Adipocyte (in vitro differentiated cells): Measurements from ENCODE around the gene FGG.

Experiments used
- DNase-seq: peaks from one replicate; pipeline ENCODE4 v3.0.0-alpha.2; 2015; ENCODE audit warnings: low read depth
- H3K27me3 ChIP-seq: replicated peaks from 2 replicates; pipeline ENCODE4 v1.7.0; 2013; ENCODE audit warnings: mild to moderate bottlenecking, low read length, moderate library complexity; ENCODE audit not compliant: control insufficient read depth, insufficient read depth
- H3K36me3 ChIP-seq: 2 replicates; pipeline ENCODE4 v1.7.0; 2013; ENCODE audit warnings: low read length, mild to moderate bottlenecking, moderate library complexity; ENCODE audit not compliant: control insufficient read depth, insufficient read depth, severe bottlenecking
- H3K4me1 ChIP-seq: 2 replicates; pipeline ENCODE4 v1.7.0; 2013; ENCODE audit warnings: mild to moderate bottlenecking, low read length, moderate library complexity; ENCODE audit not compliant: control insufficient read depth, insufficient read depth
- H3K4me3 ChIP-seq: 2 replicates; pipeline ENCODE4 v1.7.0; 2013; ENCODE audit warnings: mild to moderate bottlenecking, low read length, moderate library complexity
- H3K9ac ChIP-seq: 2 replicates; pipeline ENCODE4 v1.7.0; 2013; ENCODE audit warnings: mild to moderate bottlenecking, low read length, moderate library complexity
- H3K9me3 ChIP-seq: 2 replicates; pipeline ENCODE4 v1.7.0; 2013; ENCODE audit warnings: mild to moderate bottlenecking, low read length, moderate library complexity; ENCODE audit not compliant: control insufficient read depth

FGG gene

GRCh38 chr4:154583230-154583629, 29.2 kb downstream of the FGG start:
- Histone ChIP-seq H3K36me3 (no peaks in the 10 kb centered on the region), H3K9me3 (no peaks in the 10 kb centered on the region), H3K4me3 (no peak overlapping the region), H3K4me1 (no peaks in the 10 kb centered on the region), H3K9ac (no peak overlapping the region), H3K27me3 (peaks cover 15% of the 10 kb centered on the region)
- no peak for DNase-seq

GRCh38 chr4:154582723-154583122, 29.7 kb downstream of the FGG start:
- H3K4me3 ChIP-seq: no peak overlapping the region
- H3K36me3 ChIP-seq: no peaks in the 10 kb centered on the region

DNA sequence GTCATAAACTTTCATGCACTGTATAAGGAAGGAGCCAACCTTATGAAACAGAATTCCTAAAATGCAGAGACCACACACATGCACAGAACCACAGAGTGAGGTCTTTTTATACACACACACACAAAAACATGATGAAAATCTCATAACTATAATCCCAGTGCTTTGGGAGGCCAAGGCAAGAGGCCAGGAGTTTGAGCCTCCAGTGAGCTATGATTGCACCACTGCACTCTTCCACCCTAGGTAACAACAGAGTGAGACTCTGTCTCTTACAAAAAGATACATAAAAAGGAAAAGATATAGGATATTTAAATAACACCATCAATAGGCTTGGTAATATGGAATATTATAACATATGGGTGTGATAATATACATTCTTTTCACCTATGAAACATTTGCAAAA, 32.5 kb downstream of the FGG start:
- no peak overlapping the region for H3K9ac ChIP-seq
- H3K27me3 ChIP-seq: peaks cover 7% of the 10 kb centered on the region
- no peaks in the 10 kb centered on the region for H3K36me3 ChIP-seq
- DNase-seq: no peak
- H3K9me3 ChIP-seq: no peaks in the 10 kb centered on the region
- H3K4me3 ChIP-seq: no peak overlapping the region
- H3K4me1 ChIP-seq: no peaks in the 10 kb centered on the region

More at GRCh38 chr4:154582723-154583122, 29.7 kb downstream of the FGG start:
- H3K9me3 ChIP-seq: no peaks in the 10 kb centered on the region
- no peak overlapping the region for H3K9ac ChIP-seq
- DNase-seq: no peak
- peaks cover 11% of the 10 kb centered on the region for H3K27me3 ChIP-seq
- H3K4me1 ChIP-seq: no peaks in the 10 kb centered on the region

DNA sequence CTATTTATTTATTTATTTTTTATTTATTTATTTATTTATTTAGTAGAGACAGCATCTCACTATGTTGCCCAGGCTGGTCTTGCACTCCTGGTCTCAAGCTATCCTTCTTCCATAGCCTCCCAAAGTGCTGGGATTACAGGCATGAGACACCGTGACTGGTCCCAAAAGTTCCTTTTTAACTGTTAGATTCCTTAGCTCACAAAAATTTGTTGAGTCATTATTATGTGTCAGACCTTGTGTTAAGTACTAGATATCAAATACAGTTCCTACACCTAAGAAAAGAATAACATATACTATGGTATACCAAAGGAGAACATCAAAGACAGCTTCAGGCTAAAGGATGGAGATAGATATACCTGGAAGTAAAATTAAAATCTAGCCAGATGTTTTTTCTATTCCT, 33.5 kb downstream of the FGG start:
- Histone ChIP-seq H3K4me1 (no peaks in the 10 kb centered on the region), H3K4me3 (no peak overlapping the region), H3K9me3 (no peaks in the 10 kb centered on the region), H3K36me3 (no peaks in the 10 kb centered on the region), H3K9ac (no peak overlapping the region), H3K27me3 (peaks cover under 1% of the 10 kb centered on the region)
- no peak for DNase-seq

DNA sequence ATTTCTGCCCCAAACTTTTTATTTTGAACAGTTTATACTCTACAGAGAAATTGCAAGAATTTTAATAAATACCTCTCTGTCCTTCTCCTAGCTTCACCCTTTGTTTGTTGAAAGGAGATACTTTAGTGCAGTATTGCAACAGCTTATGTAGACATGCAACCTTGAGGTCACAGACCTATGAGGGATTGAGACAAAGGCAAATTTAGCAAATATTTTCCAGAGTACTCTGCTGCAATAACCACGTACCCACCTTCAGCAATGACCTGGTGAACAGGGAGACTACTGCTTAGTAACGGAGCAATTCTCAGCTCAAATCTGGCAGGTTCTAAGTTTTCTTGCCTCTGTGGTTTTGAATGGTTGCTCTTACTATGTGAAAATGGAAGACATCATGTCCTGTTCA, 35.1 kb downstream of the FGG start:
- H3K9ac ChIP-seq: no peak overlapping the region
- H3K4me1 ChIP-seq: no peaks in the 10 kb centered on the region
- H3K4me3 ChIP-seq: no peak overlapping the region
- H3K27me3 ChIP-seq: no peaks in the 10 kb centered on the region
- DNase-seq: peak; percentile 35
- no peaks in the 10 kb centered on the region for H3K9me3 ChIP-seq
- no peaks in the 10 kb centered on the region for H3K36me3 ChIP-seq

- H3K27me3 ChIP-seq: no peaks in the 10 kb centered on the region
- no peaks in the 10 kb centered on the region for H3K9me3 ChIP-seq
- DNase-seq: no peak
- no peak overlapping the region for H3K4me3 ChIP-seq
- H3K4me1 ChIP-seq: no peaks in the 10 kb centered on the region
- no peaks in the 10 kb centered on the region for H3K36me3 ChIP-seq
- no peak overlapping the region for H3K9ac ChIP-seq
These were observed 38.1 kb downstream of the FGG start for GRCh38 chr4:154574311-154574710.

DNA sequence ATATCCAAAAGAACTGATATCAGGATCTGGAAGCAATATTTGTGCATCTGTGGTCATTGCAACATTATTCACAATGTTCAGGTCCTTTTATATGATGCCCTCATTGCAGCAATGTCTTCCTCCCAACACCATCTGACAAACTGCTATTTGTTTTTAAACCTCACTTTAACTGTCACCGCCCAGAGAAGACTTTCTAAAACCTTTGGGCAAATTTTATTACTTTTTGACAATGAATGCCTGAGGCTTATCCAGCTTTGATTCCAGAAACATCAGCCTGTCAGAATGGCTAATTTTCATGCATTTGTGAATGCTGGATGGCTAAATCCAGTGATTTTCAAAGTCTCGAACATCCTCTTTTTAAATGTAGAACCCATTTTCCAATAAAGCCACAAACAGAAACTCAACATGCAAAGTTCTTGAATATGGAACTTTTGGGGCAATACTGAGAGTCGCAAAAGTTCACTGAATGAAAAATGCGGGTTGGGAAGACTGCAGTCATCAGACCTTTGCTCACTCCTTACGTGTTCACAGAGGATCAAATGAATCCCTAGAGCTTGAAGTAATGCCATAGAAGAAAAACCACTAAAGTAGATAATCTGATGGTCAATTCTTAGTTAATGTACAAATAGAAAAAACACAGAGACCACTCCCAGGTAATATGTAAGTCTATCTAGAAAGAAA, 39.1 kb downstream of the FGG start:
- Histone ChIP-seq H3K27me3 (no peaks in the 10 kb centered on the region), H3K4me1 (no peaks in the 10 kb centered on the region), H3K9me3 (no peaks in the 10 kb centered on the region), H3K36me3 (no peaks in the 10 kb centered on the region), H3K9ac (no peak overlapping the region), H3K4me3 (no peak overlapping the region)
- DNase-seq: no peak

DNA sequence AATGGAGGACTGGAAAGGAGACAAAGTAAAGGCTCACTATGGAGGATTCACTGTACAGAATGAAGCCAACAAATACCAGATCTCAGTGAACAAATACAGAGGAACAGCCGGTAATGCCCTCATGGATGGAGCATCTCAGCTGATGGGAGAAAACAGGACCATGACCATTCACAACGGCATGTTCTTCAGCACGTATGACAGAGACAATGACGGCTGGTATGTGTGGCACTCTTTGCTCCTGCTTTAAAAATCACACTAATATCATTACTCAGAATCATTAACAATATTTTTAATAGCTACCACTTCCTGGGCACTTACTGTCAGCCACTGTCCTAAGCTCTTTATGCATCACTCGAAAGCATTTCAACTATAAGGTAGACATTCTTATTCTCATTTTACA, 42.9 kb downstream of the FGG start:
- no peak overlapping the region for H3K9ac ChIP-seq
- no peak for DNase-seq
- no peaks in the 10 kb centered on the region for H3K27me3 ChIP-seq
- no peak overlapping the region for H3K4me3 ChIP-seq
- no peaks in the 10 kb centered on the region for H3K36me3 ChIP-seq
- H3K4me1 ChIP-seq: no peaks in the 10 kb centered on the region
- no peaks in the 10 kb centered on the region for H3K9me3 ChIP-seq

DNA sequence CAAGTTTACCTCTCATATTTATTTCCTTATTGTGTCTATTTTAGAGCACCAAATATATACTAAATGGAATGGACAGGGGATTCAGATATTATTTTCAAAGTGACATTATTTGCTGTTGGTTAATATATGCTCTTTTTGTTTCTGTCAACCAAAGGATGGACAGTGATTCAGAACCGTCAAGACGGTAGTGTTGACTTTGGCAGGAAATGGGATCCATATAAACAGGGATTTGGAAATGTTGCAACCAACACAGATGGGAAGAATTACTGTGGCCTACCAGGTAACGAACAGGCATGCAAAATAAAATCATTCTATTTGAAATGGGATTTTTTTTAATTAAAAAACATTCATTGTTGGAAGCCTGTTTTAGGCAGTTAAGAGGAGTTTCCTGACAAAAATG, 43.4 kb downstream of the FGG start:
- no peak overlapping the region for H3K9ac ChIP-seq
- H3K4me1 ChIP-seq: no peaks in the 10 kb centered on the region
- DNase-seq: peak; percentile 44
- no peaks in the 10 kb centered on the region for H3K9me3 ChIP-seq
- H3K36me3 ChIP-seq: no peaks in the 10 kb centered on the region
- no peaks in the 10 kb centered on the region for H3K27me3 ChIP-seq
- H3K4me3 ChIP-seq: no peak overlapping the region

DNA sequence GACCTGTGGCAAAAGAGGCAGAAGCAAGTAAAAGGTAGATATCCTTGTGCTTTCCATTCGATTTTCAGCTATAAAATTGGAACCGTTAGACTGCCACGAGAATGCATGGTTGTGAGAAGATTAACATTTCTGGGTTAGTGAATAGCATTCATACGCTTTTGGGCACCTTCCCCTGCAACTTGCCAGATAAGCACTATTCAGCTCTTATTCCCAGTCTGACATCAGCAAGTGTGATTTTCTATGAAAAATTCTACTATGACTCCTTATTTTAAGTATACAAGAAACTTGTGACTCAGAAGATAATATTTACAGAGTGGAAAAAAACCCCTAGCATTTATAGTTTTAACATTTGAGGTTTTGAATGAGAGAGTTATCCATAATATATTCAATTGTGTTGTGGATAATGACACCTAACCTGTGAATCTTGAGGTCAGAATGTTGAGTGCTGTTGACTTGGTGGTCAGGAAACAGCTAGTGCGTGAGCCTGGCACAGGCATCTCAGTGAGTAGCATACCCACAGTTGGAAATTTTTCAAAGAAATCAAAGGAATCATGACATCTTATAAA, 45.7 kb downstream of the FGG start:
- Histone ChIP-seq H3K4me1 (no peaks in the 10 kb centered on the region), H3K4me3 (no peak overlapping the region), H3K9me3 (no peaks in the 10 kb centered on the region), H3K27me3 (no peaks in the 10 kb centered on the region), H3K36me3 (no peaks in the 10 kb centered on the region), H3K9ac (no peak overlapping the region)
- DNase-seq: peak; percentile 34

GRCh38 chr4:154565704-154566103, 46.8 kb downstream of the FGG start:
- H3K9me3 ChIP-seq: no peaks in the 10 kb centered on the region
- H3K4me3 ChIP-seq: no peak overlapping the region
- no peak for DNase-seq
- peaks cover 2% of the 10 kb centered on the region for H3K4me1 ChIP-seq
- no peak overlapping the region for H3K9ac ChIP-seq
- no peaks in the 10 kb centered on the region for H3K27me3 ChIP-seq
- H3K36me3 ChIP-seq: no peaks in the 10 kb centered on the region

DNA sequence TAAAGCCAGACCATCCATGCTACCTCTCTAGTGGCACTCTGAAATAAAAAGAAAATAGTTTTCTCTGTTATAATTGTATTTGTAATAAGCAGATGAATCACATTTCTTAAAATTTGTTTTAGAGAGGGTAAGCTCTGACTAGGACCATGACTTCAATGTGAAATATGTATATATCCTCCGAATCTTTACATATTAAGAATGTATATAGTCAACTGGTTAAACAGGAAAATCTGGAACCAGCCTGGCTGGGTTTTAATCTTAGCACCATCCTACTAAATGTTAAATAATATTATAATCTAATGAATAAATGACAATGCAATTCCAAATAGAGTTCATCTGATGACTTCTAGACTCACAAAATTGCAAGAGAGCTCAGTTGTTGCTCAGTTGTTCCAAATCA, 48.1 kb downstream of the FGG start:
- DNase-seq: no peak
- Histone ChIP-seq H3K36me3 (no peaks in the 10 kb centered on the region), H3K27me3 (no peaks in the 10 kb centered on the region), H3K4me3 (no peak overlapping the region), H3K4me1 (peaks cover 2% of the 10 kb centered on the region), H3K9ac (no peak overlapping the region), H3K9me3 (no peaks in the 10 kb centered on the region)
